HFF-Myc (cell line): ENCODE data around the gene HELZ2.

ENCODE experiments used
- DNase-seq: peaks from one replicate; pipeline ENCODE4 v3.0.0-alpha.2; 2011; ENCODE audit warnings: low read depth; ENCODE audit errors: extremely low read depth
- H3K4me3 ChIP-seq: replicated peaks from 2 replicates; pipeline ENCODE4 v1.5.1; 2011; ENCODE audit warnings: low read depth, mild to moderate bottlenecking, control low read depth, low read length
- TF ChIP-seq, protein P1 (sequence below): IDR thresholded peaks from 2 replicates; pipeline ENCODE4 v1.5.1; 2012; ENCODE audit warnings: mild to moderate bottlenecking, low read depth, low read length, control low read depth; ENCODE audit errors: missing control alignments

Gene HELZ2

GRCh38 chr20:63546956-63547724 lies 26.9 kb downstream of the HELZ2 start:
- TF ChIP-seq, protein P1, sequence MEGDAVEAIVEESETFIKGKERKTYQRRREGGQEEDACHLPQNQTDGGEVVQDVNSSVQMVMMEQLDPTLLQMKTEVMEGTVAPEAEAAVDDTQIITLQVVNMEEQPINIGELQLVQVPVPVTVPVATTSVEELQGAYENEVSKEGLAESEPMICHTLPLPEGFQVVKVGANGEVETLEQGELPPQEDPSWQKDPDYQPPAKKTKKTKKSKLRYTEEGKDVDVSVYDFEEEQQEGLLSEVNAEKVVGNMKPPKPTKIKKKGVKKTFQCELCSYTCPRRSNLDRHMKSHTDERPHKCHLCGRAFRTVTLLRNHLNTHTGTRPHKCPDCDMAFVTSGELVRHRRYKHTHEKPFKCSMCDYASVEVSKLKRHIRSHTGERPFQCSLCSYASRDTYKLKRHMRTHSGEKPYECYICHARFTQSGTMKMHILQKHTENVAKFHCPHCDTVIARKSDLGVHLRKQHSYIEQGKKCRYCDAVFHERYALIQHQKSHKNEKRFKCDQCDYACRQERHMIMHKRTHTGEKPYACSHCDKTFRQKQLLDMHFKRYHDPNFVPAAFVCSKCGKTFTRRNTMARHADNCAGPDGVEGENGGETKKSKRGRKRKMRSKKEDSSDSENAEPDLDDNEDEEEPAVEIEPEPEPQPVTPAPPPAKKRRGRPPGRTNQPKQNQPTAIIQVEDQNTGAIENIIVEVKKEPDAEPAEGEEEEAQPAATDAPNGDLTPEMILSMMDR = no peak
- no peak for DNase-seq
- H3K4me3 ChIP-seq = no peak overlapping the region

- DNase-seq = no peak
- TF ChIP-seq, protein P1 = no peak
- no peak overlapping the region for H3K4me3 ChIP-seq
These were observed 27.6 kb downstream of the HELZ2 start for GRCh38 chr20:63546256-63546955.

- DNase-seq = no peak
- no peak overlapping the region for H3K4me3 ChIP-seq
- TF ChIP-seq, protein P1 = no peak
These were observed 28.2 kb downstream of the HELZ2 start for GRCh38 chr20:63545814-63546213.

GRCh38 chr20:63544958-63545516 lies 29.0 kb downstream of the HELZ2 start:
- no peak overlapping the region for H3K4me3 ChIP-seq
- no peak for DNase-seq

DNA sequence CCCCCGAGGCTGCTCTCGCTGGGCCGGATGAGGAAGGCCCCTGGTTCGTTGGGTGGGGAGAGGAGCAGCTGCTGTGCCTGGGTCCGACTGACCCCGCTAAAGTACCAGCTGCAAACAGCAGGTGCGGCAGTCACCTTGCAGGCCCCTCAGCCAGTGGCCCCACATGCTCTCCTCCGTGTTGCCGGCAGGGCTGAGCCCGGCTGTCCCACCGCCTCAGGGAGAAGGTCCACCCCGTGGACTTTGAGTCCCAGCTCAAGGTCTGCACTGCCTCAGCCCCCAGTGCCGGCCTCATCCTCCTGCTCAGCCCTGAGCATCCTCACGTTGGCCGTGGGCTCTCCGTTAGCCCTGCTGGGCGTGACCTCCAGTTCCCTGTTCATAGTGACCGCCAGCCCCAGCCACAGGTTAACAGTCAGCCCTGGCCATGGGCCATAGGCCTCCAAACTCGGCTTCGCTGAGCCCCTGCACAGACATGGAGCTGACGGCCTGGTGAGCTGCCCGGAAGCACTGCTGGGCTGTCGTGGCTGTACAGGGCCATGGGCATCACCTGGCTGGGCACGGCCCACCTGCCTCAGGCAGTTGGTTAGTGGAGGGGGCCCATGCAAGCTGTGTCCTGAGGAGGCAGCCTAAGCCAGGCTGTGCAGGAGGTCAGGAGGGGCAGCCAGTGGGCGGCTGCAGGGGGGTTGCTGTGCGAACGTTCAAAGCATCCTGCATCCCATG lies 29.6 kb downstream of the HELZ2 start:
- no peak for DNase-seq
- TF ChIP-seq, protein P1 = no peak
- H3K4me3 ChIP-seq = no peak overlapping the region

More at GRCh38 chr20:63544958-63545516, 29.0 kb downstream of the HELZ2 start:
- TF ChIP-seq, protein P1 = no peak

- no peak for DNase-seq
- TF ChIP-seq, protein P1 = no peak
- H3K4me3 ChIP-seq = no peak overlapping the region
These were observed 30.3 kb downstream of the HELZ2 start for GRCh38 chr20:63543733-63544132.
